Adrenal gland (tissue), 12 donors: ENCODE data around the gene GALNT8. TPM values are rescaled to one million over a fixed set of nuclear protein-coding genes. Genes with fewer than 3 reads are reported as not detected.

Source experiments
- DNase-seq, 7 donors: peaks; one replicate each; pipeline ENCODE4 v3.0.0-alpha.2; 2019 to 2020
- H3K27ac ChIP-seq, 5 donors: fragments of 200-600 bp; sonication (generic) in 4 of 5; 1 replicate in 3 of 5; 2 replicates in 2 of 5; pipeline versions ENCODE4 v1.5.1 to v1.8.0; 2016 to 2020; ENCODE audit warnings: mild to moderate bottlenecking in 1 of 5
- H3K27me3 ChIP-seq: fragments of 200-600 bp; 2 replicates; pipeline ENCODE4 v1.8.0; 2021
- H3K36me3 ChIP-seq, 2 donors: fragments of 200-600 bp; replicated peaks in 1 of 2; 1 replicate in 1 of 2; 2 replicates in 1 of 2; pipeline versions ENCODE4 v1.5.1 to v1.8.0; 2018 to 2022
- H3K4me1 ChIP-seq, 2 donors: fragments of 200-600 bp; replicated peaks in 1 of 2; 1 replicate in 1 of 2; 2 replicates in 1 of 2; pipeline versions ENCODE4 v1.5.1 to v1.8.0; 2018 to 2021
- H3K4me3 ChIP-seq, 4 donors: fragments of 200-600 bp; sonication (generic) in 3 of 4; one replicate each; pipeline ENCODE4 v1.5.1; 2016 to 2018
- H3K9me3 ChIP-seq, 3 donors: fragments of 200-600 bp; sonication (generic) in 1 of 3; replicated peaks in 1 of 3; 1 replicate in 2 of 3; 2 replicates in 1 of 3; pipeline versions ENCODE4 v1.5.1 to v1.8.0; 2016 to 2021
- CTCF ChIP-seq, 6 experiments: fragments of 450-650 bp in 4 of 6; fragments of 200-600 bp in 2 of 6; sonication (generic) in 1 of 6; IDR thresholded peaks; 1 replicate in 5 of 6; 2 replicates in 1 of 6; pipeline versions ENCODE4 v1.5.1 to v1.8.0; 2016 to 2021; ENCODE audit warnings: antibody characterized with exemption in 6 of 6, mild to moderate bottlenecking in 2 of 6, moderate library complexity in 1 of 6
- POLR2A ChIP-seq, 2 donors: fragments of 450-650 bp; IDR thresholded peaks; one replicate each; pipeline ENCODE4 v1.6.1; 2017; ENCODE audit warnings: antibody characterized with exemption in 2 of 2, mild to moderate bottlenecking in 2 of 2, moderate library complexity in 1 of 2
- WGBS, 4 donors: extraction: QIAGEN DNeasy Blood & Tissue Kit in 2 of 4; methylation state at CpG; one replicate each; pipeline versions ENCODE4 v1.1.5 to v1.1.7; 2013 to 2017; 5-methylcytosine and 5-hydroxymethylcytosine counted together
- intact Hi-C, 2 donors: fragments of 100-400 bp; cut with DNase I; formaldehyde crosslinking; loops; one replicate each; pipeline versions ENCODE4 v1.14.1 to v1.15.0; 2022 to 2023
- polyA plus RNA-seq, 3 donors: library from polyadenylated mRNA; stranded (reverse); fragments of 200-250 nt in 2 of 3; fragments of 350-450 nt in 1 of 3; fragmentation: Illumina TruSeq in 1 of 3; extraction: RNeasy Lipid Tissue Mini Kit (QIAGEN cat#74804) in 1 of 3; gene quantifications; one replicate each; pipeline ENCODE4 v1.2.3, GENCODE V29; 2013 to 2014
- total RNA-seq, 9 donors: library from RNA; depleted of rRNA in 4 of 9; stranded (reverse); fragments of >200 nt in 4 of 9; fragments of 120-200 nt in 1 of 9; fragmentation: NEBNext Ultra II Directional in 1 of 9; extraction: Animal tissue kit (Norgen Biotek cat#: 25700) in 1 of 9; gene quantifications; one replicate each; pipeline versions ENCODE4 v1.1.0 to v1.2.4, GENCODE V29; 2013 to 2023
- donor health status: healthy with polysubstance abuse.
- donor health status: Bipolar disorder and iron deficiency.
- donor health status: DM: yes; HTN: yes; CAD: no.
- donor health status: DM: no; HTN: no; CAD: no.
- donor health status: DM: no; HTN: no; CAD: no.
- donor health status: DM: yes; HTN: yes; CAD: no.

The GALNT8 gene
- total and polyA plus RNA-seq, 12 donors: 0.04 to 4.9 (median 1.6) TPM; not detected in 2

- TF ChIP-seq POLR2A (IDR thresholded peaks at IDR 0.05) (no peak), CTCF (IDR thresholded peaks at IDR 0.05) (no peak)
- intact Hi-C loops: no loop called here
- no peaks in the 10 kb centered on the region for H3K4me1 ChIP-seq
- H3K27me3 ChIP-seq: no peaks in the 10 kb centered on the region
- H3K9me3 ChIP-seq: peaks cover 0 to 6% (median 0%) of the 10 kb centered on the region in 3 donors
- H3K36me3 ChIP-seq: no peaks in the 10 kb centered on the region
- no peak overlapping the region for H3K4me3 ChIP-seq
- H3K27ac ChIP-seq: no peak overlapping the region
- DNase-seq: no peak
Measured at GRCh38 chr12:4705824-4706223, 14.4 kb upstream of the GALNT8 start.

GRCh38 chr12:4707306-4707705 is 12.9 kb upstream of the GALNT8 start:
- Histone ChIP-seq H3K27ac (no peak overlapping the region), H3K27me3 (no peaks in the 10 kb centered on the region), H3K4me3 (no peak overlapping the region), H3K36me3 (no peaks in the 10 kb centered on the region), H3K9me3 (peaks cover 0 to 6% (median 0%) of the 10 kb centered on the region in 3 donors), H3K4me1 (no peaks in the 10 kb centered on the region)
- TF ChIP-seq CTCF (IDR thresholded peaks at IDR 0.05): no peak
- TF ChIP-seq POLR2A (IDR thresholded peaks at IDR 0.05): no peak
- DNase-seq: no peak
- WGBS, 4 donors: 85 to 87% (median 86%) methylated on average over 2 of the region's 2 CpGs
- intact Hi-C loops: no loop called here

GRCh38 chr12:4710113-4710512 is 10.1 kb upstream of the GALNT8 start:
- 81 to 95% (median 89%) methylated on average over 1 of the region's 1 CpG for WGBS, 4 donors
- no peak overlapping the region for H3K4me3 ChIP-seq

GRCh38 chr12:4714879-4715278 is 5.3 kb upstream of the GALNT8 start:
- H3K27me3 ChIP-seq: no peaks in the 10 kb centered on the region
- no peaks in the 10 kb centered on the region for H3K36me3 ChIP-seq
- H3K4me3 ChIP-seq: no peak overlapping the region
- intact Hi-C loops: no loop called here
- no peak for TF ChIP-seq POLR2A (IDR thresholded peaks at IDR 0.05)
- no peak for TF ChIP-seq CTCF (IDR thresholded peaks at IDR 0.05)
- H3K27ac ChIP-seq: no peak overlapping the region
- no peaks in the 10 kb centered on the region for H3K4me1 ChIP-seq
- 53 to 82% (median 61%) methylated on average over 6 of the region's 6 CpGs for WGBS, 4 donors
- no peak for DNase-seq
- no peaks in the 10 kb centered on the region for H3K9me3 ChIP-seq

More at GRCh38 chr12:4710113-4710512, 10.1 kb upstream of the GALNT8 start:
- H3K27ac ChIP-seq: no peak overlapping the region
- H3K9me3 ChIP-seq: peaks cover 0 to 6% (median 0%) of the 10 kb centered on the region in 3 donors
- no peaks in the 10 kb centered on the region for H3K27me3 ChIP-seq
- DNase-seq: no peak
- no peaks in the 10 kb centered on the region for H3K4me1 ChIP-seq
- no peaks in the 10 kb centered on the region for H3K36me3 ChIP-seq
- TF ChIP-seq POLR2A (IDR thresholded peaks at IDR 0.05) (no peak), CTCF (IDR thresholded peaks at IDR 0.05) (no peak)
- intact Hi-C loops: no loop called here
